T-helper 1 cell treated with Interleukin-12 subunit alpha and Interleukin-12 subunit beta and Interleukin-4 antibody, amounts not matched to agents 30 μg/mL and 1 μg/mL, for 36 hours (primary cell): Measurements from ENCODE around the gene AAK1.

Experiments
- H3K27ac Mint-ChIP-seq: one replicate; pipeline ENCODE4 v1.8.0; 2021; ENCODE audit warnings: mild to moderate bottlenecking, mixed read lengths
- H3K27me3 Mint-ChIP-seq: one replicate; pipeline ENCODE4 v1.8.0; 2021; ENCODE audit warnings: low read depth, mixed read lengths
- H3K36me3 Mint-ChIP-seq: one replicate; pipeline ENCODE4 v1.8.0; 2021; ENCODE audit warnings: low read depth, mixed read lengths
- H3K4me1 Mint-ChIP-seq: one replicate; pipeline ENCODE4 v1.8.0; 2021; ENCODE audit warnings: low read depth, mixed read lengths
- H3K4me3 Mint-ChIP-seq: one replicate; pipeline ENCODE4 v1.8.0; 2021; ENCODE audit warnings: mild to moderate bottlenecking, moderate library complexity, mixed read lengths
- H3K9me3 Mint-ChIP-seq: one replicate; pipeline ENCODE4 v1.8.0; 2021; ENCODE audit warnings: mixed read lengths

AAK1 gene

GRCh38 chr2:69644506-69644979, 1.0 kb upstream of the AAK1 start:
- H3K9me3 Mint-ChIP-seq = no peaks in the 10 kb centered on the region
- H3K4me1 Mint-ChIP-seq = peaks cover 59% of the 10 kb centered on the region
- peaks cover 19% of the 10 kb centered on the region for H3K36me3 Mint-ChIP-seq
- no peaks in the 10 kb centered on the region for H3K27me3 Mint-ChIP-seq
- peak overlapping the region; percentile 90 for H3K27ac Mint-ChIP-seq
- peak overlapping the region; percentile 91 for H3K4me3 Mint-ChIP-seq

DNA sequence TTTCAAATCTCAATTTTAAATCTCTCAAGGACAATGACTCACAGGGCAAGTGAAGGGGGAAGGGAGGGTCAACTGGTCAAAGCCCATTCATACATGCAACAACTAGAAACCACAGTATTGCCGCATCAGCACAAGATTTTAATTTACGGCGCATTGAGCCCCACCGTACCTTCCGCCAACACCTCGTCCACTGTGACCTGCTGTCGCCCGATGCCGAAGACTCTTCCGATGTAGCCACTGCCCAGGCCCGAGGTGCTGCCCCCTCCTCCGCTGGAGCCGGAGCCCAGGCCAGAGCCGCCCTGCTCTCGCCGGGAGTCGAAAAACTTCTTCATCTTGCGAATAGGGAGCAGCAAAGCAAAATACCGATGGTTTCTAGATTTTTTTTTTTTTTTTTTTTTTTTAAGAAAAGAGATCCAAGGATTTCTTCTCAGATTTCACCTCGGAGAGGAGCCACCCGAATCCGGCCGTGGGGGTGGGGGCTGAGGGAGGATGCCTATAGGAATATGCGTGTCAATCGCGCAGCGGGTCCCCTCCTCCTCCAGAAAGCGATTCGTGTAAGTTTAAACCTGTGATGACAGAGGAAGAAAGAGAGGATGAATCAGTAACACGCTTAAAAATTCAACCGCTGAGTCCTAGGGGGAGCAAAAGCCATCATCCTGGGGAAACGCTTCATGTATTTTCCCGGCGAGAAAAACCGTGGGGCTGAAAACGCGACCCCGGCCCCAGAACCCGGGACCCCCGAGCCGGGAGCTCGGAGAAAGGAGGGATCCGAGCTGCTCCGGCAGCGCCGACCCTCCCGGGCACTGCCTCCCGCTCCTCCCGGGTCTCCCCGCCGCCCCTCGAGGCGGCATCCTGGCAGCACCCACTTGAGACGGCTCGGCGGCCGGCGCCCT, 584 bp downstream of the AAK1 start:
- Mint-ChIP-seq H3K27me3 (no peaks in the 10 kb centered on the region), H3K4me1 (peaks cover 68% of the 10 kb centered on the region), H3K27ac (peak overlapping the region; percentile 93), H3K9me3 (no peaks in the 10 kb centered on the region), H3K36me3 (peaks cover 30% of the 10 kb centered on the region), H3K4me3 (peak overlapping the region; percentile 96)

DNA sequence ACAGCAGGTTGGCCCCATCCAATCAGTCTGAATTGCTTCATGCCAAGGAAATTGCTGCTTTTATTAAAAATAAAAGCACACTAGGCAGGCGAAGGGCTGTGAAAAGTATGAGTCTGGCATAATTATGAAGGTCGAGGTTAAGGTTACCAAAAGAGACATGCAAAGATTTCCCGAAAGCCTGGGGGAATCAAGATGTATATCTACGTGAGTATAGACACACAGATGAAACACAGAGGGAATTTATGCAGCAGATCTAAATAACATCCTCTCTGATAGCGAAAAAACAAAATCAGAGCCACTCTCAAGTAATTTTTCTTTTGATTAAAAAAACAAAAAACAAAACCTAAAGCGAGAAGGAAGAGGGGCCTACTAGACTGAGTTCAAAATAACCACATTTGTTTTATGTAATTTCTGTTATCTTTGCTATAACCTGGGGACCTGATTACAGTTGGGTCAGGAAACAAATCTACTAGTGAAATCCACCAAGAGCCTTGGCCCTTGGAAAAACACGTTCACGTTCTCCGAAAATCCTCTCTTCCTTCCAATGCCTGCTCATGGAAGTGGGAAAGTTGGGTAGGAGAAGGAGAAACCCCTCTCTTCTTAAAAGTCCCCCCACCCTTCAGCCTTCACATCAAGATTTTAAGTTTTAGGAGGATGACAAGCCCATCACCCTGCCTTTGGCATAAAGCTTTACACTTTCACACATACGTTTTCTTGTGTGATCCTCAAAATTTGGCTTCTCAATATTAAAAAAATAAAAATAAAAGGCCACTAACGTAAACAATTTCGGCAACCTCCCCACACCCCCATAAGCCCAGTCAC, 1.4 kb downstream of the AAK1 start:
- peaks cover 72% of the 10 kb centered on the region for H3K4me1 Mint-ChIP-seq
- H3K4me3 Mint-ChIP-seq = peak overlapping the region; percentile 96
- H3K27me3 Mint-ChIP-seq = no peaks in the 10 kb centered on the region
- H3K36me3 Mint-ChIP-seq = peaks cover 34% of the 10 kb centered on the region
- no peaks in the 10 kb centered on the region for H3K9me3 Mint-ChIP-seq
- H3K27ac Mint-ChIP-seq = peak overlapping the region; percentile 93

DNA sequence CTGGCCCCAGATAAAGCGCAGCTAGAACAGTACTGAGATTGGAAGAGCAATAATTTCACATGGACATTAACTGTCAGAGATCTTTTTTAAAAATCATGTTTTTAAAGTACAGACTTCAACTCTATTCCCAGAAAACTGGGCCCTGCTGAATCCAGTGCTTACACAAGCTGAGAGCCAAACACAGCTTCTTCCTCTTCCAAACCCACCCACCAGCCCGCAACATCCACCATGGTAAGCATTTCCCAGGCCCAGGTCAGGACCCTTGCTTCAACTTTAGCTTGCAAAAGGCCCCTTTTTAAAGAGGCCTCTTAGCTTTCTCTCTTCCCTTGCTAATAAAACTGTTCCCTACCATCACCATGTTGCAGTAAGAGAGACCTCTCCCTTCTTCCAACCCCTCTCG, 2.1 kb downstream of the AAK1 start:
- H3K4me3 Mint-ChIP-seq = peak overlapping the region; percentile 96

DNA sequence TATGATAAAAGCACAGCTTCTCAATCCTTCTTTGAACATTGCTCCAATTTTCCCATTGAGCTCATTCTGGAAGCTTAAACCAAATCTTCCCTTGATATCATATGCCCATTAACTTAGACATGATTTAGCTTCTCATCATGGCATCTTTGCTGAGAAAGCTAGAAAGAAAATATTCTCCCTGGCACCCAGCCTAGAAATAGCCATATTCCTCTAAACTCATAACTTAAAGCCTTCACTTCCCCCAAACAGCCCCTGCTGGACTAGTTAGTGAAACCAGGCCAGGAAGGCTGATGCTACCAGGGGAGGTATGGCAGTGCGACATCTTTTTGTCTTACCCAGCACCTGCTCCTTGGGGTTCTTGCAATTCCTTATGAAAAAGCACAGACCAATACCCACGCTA, 4.3 kb downstream of the AAK1 start:
- H3K36me3 Mint-ChIP-seq = peaks cover 43% of the 10 kb centered on the region

More for the DNA sequence above, 2.1 kb downstream of the AAK1 start:
- H3K27ac Mint-ChIP-seq = peak overlapping the region; percentile 93
- no peaks in the 10 kb centered on the region for H3K9me3 Mint-ChIP-seq
- no peaks in the 10 kb centered on the region for H3K27me3 Mint-ChIP-seq
- H3K4me1 Mint-ChIP-seq = peaks cover 67% of the 10 kb centered on the region
- H3K36me3 Mint-ChIP-seq = peaks cover 36% of the 10 kb centered on the region

DNA sequence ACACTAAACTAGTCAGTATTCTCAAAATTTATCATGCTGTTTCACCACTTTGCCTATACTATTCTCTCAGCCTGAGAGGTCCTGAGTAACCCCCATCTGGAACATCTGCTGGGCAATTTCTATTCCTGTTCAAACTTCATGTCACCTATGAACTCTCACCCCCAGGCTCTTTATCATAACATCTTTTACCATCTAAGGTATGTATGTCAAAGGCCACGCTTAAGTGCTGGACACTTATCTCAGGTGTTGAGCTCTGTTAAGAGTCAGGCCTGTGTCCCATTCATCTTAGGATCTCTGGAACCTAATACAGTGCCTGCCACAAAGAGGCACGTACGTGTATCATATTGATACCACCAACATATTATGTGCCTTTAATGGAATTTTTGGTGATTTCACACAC, 4.9 kb downstream of the AAK1 start:
- Mint-ChIP-seq H3K9me3 (no peaks in the 10 kb centered on the region), H3K4me1 (peaks cover 55% of the 10 kb centered on the region), H3K27me3 (no peaks in the 10 kb centered on the region), H3K36me3 (peaks cover 44% of the 10 kb centered on the region), H3K4me3 (no peak overlapping the region), H3K27ac (no peak overlapping the region)

More for the DNA sequence above, 4.3 kb downstream of the AAK1 start:
- Mint-ChIP-seq H3K4me3 (peak overlapping the region; percentile 96), H3K27me3 (no peaks in the 10 kb centered on the region), H3K27ac (no peak overlapping the region), H3K4me1 (peaks cover 56% of the 10 kb centered on the region), H3K9me3 (no peaks in the 10 kb centered on the region)

DNA sequence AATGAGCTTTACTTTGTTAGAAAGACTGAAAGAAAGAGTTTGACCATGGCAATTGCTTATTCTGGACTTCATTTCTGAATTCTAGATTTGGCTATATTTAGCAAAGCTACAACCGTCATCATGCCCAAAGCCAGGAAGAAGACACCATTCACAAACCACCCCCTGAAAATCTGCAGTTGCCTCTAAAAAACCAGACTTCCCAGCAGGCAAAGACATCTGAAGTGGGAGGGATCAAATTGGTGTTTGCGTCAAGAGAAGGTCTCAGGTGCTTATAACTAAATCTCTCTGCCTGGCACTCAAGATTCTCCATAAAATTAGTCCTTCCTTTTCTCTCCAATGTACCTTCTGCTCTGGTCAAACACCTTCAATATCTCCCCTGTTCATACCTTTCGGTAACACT, 5.6 kb downstream of the AAK1 start:
- no peaks in the 10 kb centered on the region for H3K27me3 Mint-ChIP-seq
- H3K27ac Mint-ChIP-seq = no peak overlapping the region
- H3K4me1 Mint-ChIP-seq = peaks cover 55% of the 10 kb centered on the region
- no peak overlapping the region for H3K4me3 Mint-ChIP-seq
- no peaks in the 10 kb centered on the region for H3K9me3 Mint-ChIP-seq
- peaks cover 44% of the 10 kb centered on the region for H3K36me3 Mint-ChIP-seq

DNA sequence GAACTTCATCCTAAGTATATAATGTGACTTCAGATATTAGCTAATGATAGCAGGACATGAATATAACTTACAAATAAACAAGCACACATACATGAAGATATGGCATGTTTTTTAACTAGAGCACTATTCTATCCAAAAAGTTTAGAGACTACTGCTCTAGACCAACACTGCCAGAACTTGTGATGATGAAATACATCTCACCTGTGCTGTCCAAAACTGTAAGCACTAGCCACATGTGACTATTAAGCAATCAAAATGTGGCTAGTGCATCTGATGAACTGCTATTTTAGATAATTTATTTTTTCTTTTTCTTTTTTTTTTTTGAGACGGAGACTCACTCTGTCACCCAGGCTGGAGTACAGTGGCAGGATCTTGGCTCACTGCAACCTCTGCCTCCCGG, 7.1 kb downstream of the AAK1 start:
- no peak overlapping the region for H3K4me3 Mint-ChIP-seq
- no peaks in the 10 kb centered on the region for H3K9me3 Mint-ChIP-seq
- peaks cover 51% of the 10 kb centered on the region for H3K4me1 Mint-ChIP-seq
- H3K27ac Mint-ChIP-seq = no peak overlapping the region
- H3K27me3 Mint-ChIP-seq = no peaks in the 10 kb centered on the region
- H3K36me3 Mint-ChIP-seq = peaks cover 39% of the 10 kb centered on the region

GRCh38 chr2:69635432-69635831, 8.1 kb downstream of the AAK1 start:
- H3K27ac Mint-ChIP-seq = no peak overlapping the region
- no peak overlapping the region for H3K4me3 Mint-ChIP-seq
- H3K9me3 Mint-ChIP-seq = no peaks in the 10 kb centered on the region
- H3K27me3 Mint-ChIP-seq = no peaks in the 10 kb centered on the region
- H3K4me1 Mint-ChIP-seq = peaks cover 49% of the 10 kb centered on the region
- peaks cover 31% of the 10 kb centered on the region for H3K36me3 Mint-ChIP-seq

DNA sequence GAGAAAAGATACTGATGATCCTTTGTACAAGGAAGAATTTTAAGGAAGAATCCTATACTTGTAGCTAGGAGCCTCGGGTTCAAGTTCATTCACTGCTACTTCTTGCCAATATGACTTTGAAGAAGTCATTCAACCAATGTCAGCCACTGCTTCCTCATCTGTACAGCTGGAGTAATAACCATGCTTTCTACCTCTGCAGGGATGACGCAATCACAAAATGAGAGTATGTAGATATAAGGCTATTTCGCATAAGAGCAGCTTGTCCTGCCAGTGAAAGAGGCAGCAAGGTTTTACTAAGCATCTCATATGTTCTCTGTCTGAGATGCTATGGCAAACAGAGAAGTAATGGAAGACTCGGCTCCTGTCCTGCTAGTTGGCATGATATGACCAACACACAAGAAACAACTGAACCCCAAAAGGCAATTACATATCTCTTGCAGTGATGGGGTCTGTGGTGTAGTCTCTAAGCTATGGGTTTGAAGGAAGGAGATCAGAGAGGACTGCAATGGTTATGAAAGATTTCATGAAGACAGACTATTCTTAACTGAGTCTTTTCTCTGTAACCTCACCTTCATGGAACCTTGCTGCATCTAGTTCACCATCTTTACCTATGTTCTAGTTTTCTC, 9.2 kb downstream of the AAK1 start:
- Mint-ChIP-seq H3K27ac (no peak overlapping the region), H3K4me3 (no peak overlapping the region), H3K4me1 (peaks cover 40% of the 10 kb centered on the region), H3K36me3 (peaks cover 24% of the 10 kb centered on the region), H3K9me3 (no peaks in the 10 kb centered on the region), H3K27me3 (no peaks in the 10 kb centered on the region)

DNA sequence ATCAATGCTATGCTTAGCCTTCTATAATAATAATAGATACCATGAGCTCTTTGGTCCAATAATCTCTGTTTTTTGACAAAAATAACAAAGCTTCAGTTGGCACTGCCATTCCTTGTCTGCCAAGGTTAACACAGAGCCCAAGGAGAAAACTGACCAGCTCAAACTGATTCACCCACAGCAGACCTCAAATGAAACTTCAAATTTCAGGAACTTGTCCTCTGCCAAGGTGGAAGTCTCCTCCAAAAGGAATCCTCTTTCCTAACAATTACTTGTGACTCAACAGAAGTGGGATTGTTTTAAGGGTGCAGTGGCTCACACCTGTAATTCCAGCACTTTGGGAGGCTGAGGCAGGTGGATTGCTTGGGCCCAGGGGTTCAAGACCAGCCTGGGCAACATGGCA, 12.1 kb downstream of the AAK1 start:
- no peaks in the 10 kb centered on the region for H3K9me3 Mint-ChIP-seq
- peaks cover 10% of the 10 kb centered on the region for H3K36me3 Mint-ChIP-seq
- H3K27ac Mint-ChIP-seq = no peak overlapping the region
- no peaks in the 10 kb centered on the region for H3K27me3 Mint-ChIP-seq
- no peak overlapping the region for H3K4me3 Mint-ChIP-seq
- peaks cover 22% of the 10 kb centered on the region for H3K4me1 Mint-ChIP-seq

DNA sequence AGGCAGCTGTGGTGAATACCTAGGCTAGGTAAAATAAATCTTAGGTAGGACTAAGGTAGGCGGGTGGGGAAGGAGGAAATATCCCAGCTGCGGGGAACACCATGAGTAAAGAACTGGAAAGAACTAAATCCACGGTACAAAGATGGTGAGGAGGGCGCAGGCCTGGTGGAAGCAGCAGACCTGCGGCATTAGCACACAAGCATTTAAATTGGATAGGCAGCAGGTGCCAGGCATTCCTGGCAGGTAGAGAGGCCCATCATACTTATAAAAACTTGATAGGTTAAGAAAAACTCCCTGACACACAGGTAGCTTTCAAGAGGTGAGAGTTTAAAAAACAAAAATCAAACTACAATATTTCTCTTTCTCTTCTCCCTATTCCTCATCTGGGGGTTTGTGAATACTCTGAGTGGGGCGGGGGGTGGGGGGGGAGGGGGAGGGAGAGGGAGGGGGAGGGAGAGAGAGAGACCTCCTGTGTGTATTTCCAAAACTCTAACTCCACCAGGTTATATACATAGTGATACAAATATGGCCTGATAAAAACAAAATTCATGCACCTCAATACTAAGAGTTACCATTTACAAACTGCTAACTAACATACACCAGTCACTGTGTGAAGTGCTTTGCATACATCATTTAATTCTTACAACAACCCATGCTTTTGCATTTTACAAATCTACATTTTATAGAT, 13.5 kb downstream of the AAK1 start:
- Mint-ChIP-seq H3K4me1 (peaks cover 19% of the 10 kb centered on the region), H3K27me3 (no peaks in the 10 kb centered on the region), H3K27ac (no peak overlapping the region), H3K36me3 (peaks cover 7% of the 10 kb centered on the region), H3K4me3 (no peak overlapping the region), H3K9me3 (no peaks in the 10 kb centered on the region)

DNA sequence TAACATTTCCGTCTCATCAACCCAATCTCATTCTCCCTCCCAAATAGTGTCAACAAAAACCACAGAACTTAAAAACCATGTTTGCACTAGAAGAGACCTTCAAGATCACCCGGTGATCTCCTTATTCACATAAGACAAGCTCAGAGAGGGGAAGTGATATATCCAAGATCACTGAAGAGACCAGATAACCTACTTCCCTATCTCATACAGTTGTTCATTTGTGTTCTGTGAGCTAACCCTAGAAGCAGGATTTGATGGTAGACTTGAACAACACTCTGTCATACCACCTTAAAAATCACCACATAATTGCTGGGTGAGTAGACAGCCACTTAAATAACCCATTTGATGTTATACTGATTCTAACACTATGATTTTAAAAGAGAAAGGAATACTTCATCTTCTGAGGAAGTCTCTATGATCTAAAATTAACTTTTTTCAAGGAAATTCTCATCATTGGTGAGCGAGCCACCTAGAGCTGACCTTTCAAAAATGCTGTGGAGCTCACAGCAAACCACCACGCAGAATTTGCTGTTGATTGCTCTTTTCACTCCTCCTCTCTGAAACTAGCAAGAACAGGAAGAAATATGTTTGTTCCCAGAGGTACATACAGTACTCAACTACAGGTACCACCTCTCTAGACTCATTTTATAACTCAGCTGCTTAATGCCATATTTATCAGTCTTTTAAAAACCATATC, 15.1 kb downstream of the AAK1 start:
- H3K27ac Mint-ChIP-seq = no peak overlapping the region
- H3K4me1 Mint-ChIP-seq = peaks cover 9% of the 10 kb centered on the region
- no peak overlapping the region for H3K4me3 Mint-ChIP-seq
- H3K27me3 Mint-ChIP-seq = no peaks in the 10 kb centered on the region
- H3K9me3 Mint-ChIP-seq = no peaks in the 10 kb centered on the region
- H3K36me3 Mint-ChIP-seq = peaks cover 2% of the 10 kb centered on the region
